ENCODE data around the gene PSMD2.

The PSMD2 gene

DNA sequence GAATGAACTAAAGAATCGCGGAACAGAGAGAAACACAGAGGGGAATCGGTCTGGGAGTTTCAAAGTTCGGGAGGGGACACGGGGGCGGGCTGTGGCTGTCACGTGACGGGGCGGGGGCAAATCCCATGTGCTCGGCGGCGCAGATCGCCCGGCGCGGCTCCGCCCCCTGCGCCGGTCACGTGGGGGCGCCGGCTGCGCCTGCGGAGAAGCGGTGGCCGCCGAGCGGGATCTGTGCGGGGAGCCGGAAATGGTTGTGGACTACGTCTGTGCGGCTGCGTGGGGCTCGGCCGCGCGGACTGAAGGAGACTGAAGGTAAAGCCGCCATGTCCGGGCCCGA lies 15.3 kb downstream of the PSMD2 start, which contains the start of gene EIF4G1:
EIF4G1 (plus strand) TSS at position 244 of the 337 bp plus-strand sequence. CDS start 1,191 bp downstream, outside the sequence.
- peaks cover 31% of the 10 kb centered on the region for H4K20me1 ChIP-seq (ENCODE audit: insufficient read depth)
- H3K27me3 ChIP-seq (ENCODE audit: insufficient read depth, low read depth): no peaks in the 10 kb centered on the region
- H3K4me3 ChIP-seq (IDR thresholded peaks at IDR 0.05; ENCODE audit: insufficient read depth, low read depth, low read length): peak within 1 kb of the TSS; percentile 17
- peak within 1 kb of the TSS; percentile 97 for H3K9ac ChIP-seq
- peak within 1 kb of the TSS; percentile 82 for H2AFZ ChIP-seq (ENCODE audit: low read depth)
- peaks cover 10% of the 10 kb centered on the region; the same call in 1 of the 2 replicates for H3K36me3 ChIP-seq (ENCODE audit: insufficient read depth)
- no peak for TF ChIP-seq CTCF (conservative IDR thresholded peaks at IDR 0.05; ENCODE audit: low read depth, low read length)
- H3K79me2 ChIP-seq (ENCODE audit: insufficient read depth, low read depth): peaks cover 45% of the 10 kb centered on the region
- H3K4me2 ChIP-seq: peak within 1 kb of the TSS; percentile 79
- H3K4me1 ChIP-seq (ENCODE audit: low read depth, poor library complexity, severe bottlenecking): peaks cover 38% of the 10 kb centered on the region
- H3K27ac ChIP-seq: peak within 1 kb of the TSS; percentile 78

DNA sequence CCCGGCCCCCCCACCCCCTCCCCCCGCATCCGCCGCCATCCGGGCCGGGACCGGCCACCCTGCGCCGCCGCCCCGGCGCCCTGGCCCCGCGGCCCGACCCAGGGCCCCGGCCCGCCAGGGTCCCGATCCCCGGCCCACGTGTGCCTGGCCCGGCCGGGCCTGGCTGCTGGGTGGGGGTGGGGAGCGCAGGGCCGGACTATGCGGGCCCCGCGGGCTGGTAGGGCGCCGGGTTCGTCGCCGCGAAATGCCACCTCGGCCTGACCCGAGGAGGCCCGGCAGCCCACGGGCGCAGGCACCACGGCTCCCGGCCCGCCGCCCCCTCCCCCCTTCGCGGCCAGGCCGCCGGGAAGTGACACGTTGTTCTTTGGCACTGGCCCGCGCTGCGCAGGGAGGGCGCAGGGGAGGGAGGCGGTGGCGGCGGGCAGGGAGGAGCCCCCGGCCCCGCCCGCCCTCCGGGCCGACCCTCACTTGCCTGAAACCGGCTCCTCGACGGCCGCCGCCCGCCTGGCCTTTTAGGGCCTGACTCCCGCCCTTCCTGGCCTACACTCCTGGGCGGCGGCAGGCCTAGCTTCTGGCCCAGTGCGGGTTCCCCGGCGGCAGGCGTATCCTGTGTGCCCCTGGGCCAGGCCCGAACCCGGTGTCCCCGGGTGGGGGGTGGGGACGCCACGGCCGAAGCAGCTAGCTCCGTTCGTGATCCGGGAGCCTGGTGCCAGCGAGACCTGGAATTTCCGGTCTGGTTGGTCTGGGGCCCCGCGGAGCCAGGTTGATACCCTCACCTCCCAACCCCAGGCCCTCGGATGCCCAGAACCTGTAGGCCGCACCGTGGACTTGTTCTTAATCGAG lies 15.9 kb downstream of the PSMD2 start:
- H3K27me3 ChIP-seq (ENCODE audit: insufficient read depth, low read depth): no peaks in the 10 kb centered on the region
- H3K9ac ChIP-seq: peak overlapping the region; percentile 97
- H3K27ac ChIP-seq: peak overlapping the region; percentile 78
- peaks cover 10% of the 10 kb centered on the region; the same call in 1 of the 2 replicates for H3K36me3 ChIP-seq (ENCODE audit: insufficient read depth)
- peaks cover 51% of the 10 kb centered on the region for H3K79me2 ChIP-seq (ENCODE audit: insufficient read depth, low read depth)
- H2AFZ ChIP-seq (ENCODE audit: low read depth): no peak overlapping the region
- H3K4me2 ChIP-seq: peak overlapping the region; percentile 79
- TF ChIP-seq CTCF (conservative IDR thresholded peaks at IDR 0.05; ENCODE audit: low read depth, low read length): no peak
- H3K4me1 ChIP-seq (ENCODE audit: low read depth, poor library complexity, severe bottlenecking): peaks cover 43% of the 10 kb centered on the region
- H4K20me1 ChIP-seq (ENCODE audit: insufficient read depth): peaks cover 34% of the 10 kb centered on the region
- H3K4me3 ChIP-seq (IDR thresholded peaks at IDR 0.05; ENCODE audit: insufficient read depth, low read depth, low read length): peak overlapping the region; percentile 17

- peaks cover 14% of the 10 kb centered on the region; the same call in 1 of the 2 replicates for H3K36me3 ChIP-seq (ENCODE audit: insufficient read depth)
- peak overlapping the region; percentile 78 for H3K27ac ChIP-seq
Observed at GRCh38 chr3:184315543-184315867, 16.5 kb downstream of the PSMD2 start.

More at GRCh38 chr3:184315543-184315867, 16.5 kb downstream of the PSMD2 start:
- Histone ChIP-seq H3K79me2 (ENCODE audit: insufficient read depth, low read depth) (peaks cover 55% of the 10 kb centered on the region), H3K4me1 (ENCODE audit: low read depth, poor library complexity, severe bottlenecking) (peaks cover 49% of the 10 kb centered on the region), H3K4me3 (IDR thresholded peaks at IDR 0.05; ENCODE audit: insufficient read depth, low read depth, low read length) (peak overlapping the region; percentile 17), H2AFZ (ENCODE audit: low read depth) (no peak overlapping the region), H3K27me3 (ENCODE audit: insufficient read depth, low read depth) (no peaks in the 10 kb centered on the region), H4K20me1 (ENCODE audit: insufficient read depth) (peaks cover 37% of the 10 kb centered on the region), H3K9ac (peak overlapping the region; percentile 97), H3K4me2 (peak overlapping the region; percentile 79)
- TF ChIP-seq CTCF (conservative IDR thresholded peaks at IDR 0.05; ENCODE audit: low read depth, low read length): no peak
